GM18868 (cell line): ENCODE results near the gene CSNK2A2.

Experiments
- ATAC-seq: cut with Tn5 transposase; IDR thresholded peaks from one replicate; pipeline ENCODE4 v1.9.1; 2021; ENCODE audit warnings: mild to moderate bottlenecking, moderate library complexity; ENCODE audit not compliant: unreplicated experiment

Gene CSNK2A2

GRCh38 chr16:58116081-58116480 lies 81.8 kb downstream of the CSNK2A2 start:
- no peak for ATAC-seq

- ATAC-seq, result no peak
These were observed 82.8 kb downstream of the CSNK2A2 start for GRCh38 chr16:58114827-58115825.

- no peak for ATAC-seq
These were observed 86.6 kb downstream of the CSNK2A2 start for GRCh38 chr16:58111302-58111627.

- no peak for ATAC-seq
These were observed 87.2 kb downstream of the CSNK2A2 start for GRCh38 chr16:58110571-58111301.

DNA sequence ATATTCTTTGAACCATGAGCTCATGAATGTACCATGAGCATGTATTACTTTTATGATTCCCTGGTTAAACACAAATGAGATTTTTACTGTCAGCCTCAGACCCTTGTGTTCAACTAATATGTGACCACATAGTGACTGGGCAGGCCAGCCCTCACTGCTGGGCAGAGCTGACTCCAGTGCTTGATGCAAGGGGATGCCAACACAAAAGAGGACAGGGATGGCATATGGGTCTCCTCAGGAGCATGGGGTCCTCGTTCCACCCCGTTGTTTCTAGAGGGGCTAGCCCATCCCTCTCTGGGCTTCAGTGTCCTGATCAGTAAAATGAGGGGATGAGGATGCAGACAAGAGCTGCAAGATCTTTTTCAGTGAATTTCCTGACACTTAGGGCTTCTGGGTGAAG lies 88.0 kb downstream of the CSNK2A2 start:
- ATAC-seq, result no peak

GRCh38 chr16:58109330-58109729 lies 88.6 kb downstream of the CSNK2A2 start:
- peak; percentile 71 for ATAC-seq
